K562 (cell line): ENCODE data around the gene GFOD1. TPM values are rescaled to one million over a fixed set of nuclear protein-coding genes. Genes with fewer than 3 reads are reported as not detected.
A peak's percentile ranks its signal among the peaks of the same experiment; 100 is the strongest.

Source experiments
- ATAC-seq: fragments of 200-7000 bp; cut with Tn5 transposase; 3 replicates; pipeline ENCODE4 v1.9.1; 2020; ENCODE audit warnings: moderate library complexity
- BruUV-seq: library from RNA; stranded (reverse); fragments of 400-500 nt; replicated peaks from 2 replicates; lab custom pipeline; 2021; lab: Mats Ljungman, UMichigan
- CTCF ChIA-PET: fragments of 300-600 bp; formaldehyde crosslinking; extraction: SDS; loops from one replicate; lab custom pipeline; 2021; ENCODE audit warnings: low intra/inter-chr PET ratio; lab: Yijun Ruan, JAX
- POLR2A ChIA-PET: fragments of 300-600, 350-650 bp; sonication (Branson Sonifier 250); formaldehyde crosslinking; extraction: SDS; loops from one replicate; lab custom pipeline; 2021; ENCODE audit warnings: antibody characterized with exemption, inconsistent platforms; lab: Yijun Ruan, JAX
- DNase-seq, 4 experiments: peaks; one replicate each; pipeline versions ENCODE4 v3.0.0 to v3.0.0-alpha.2; 2011 to 2018; ENCODE audit warnings: low spot score in 3 of 4, mixed read lengths in 3 of 4; ENCODE audit errors: extremely low read depth in 1 of 4
- FAIRE-seq: peaks from 2 replicates; lab custom pipeline; 2011; peaks lifted over from hg19 to GRCh38; lab: Jason Lieb, UNC
- H2AFZ ChIP-seq: 2 replicates; pipeline ENCODE4 v1.6.0; 2011; ENCODE audit warnings: low read depth, low read length, control low read depth, inconsistent platforms
- H3K27ac ChIP-seq: fragments of 200-600 bp; 3 replicates; pipeline ENCODE4 v1.8.0; 2011; ENCODE audit warnings: low read depth, mild to moderate bottlenecking, control low read depth, inconsistent platforms, low read length, moderate library complexity, mixed read lengths; ENCODE audit errors: extremely low read depth
- H3K27me3 ChIP-seq, 2 experiments: fragments of 300-600 bp in 1 of 2; 2 replicates in 1 of 2; 3 replicates in 1 of 2; pipeline versions ENCODE4 v1.6.0 to v1.8.0; 2011; ENCODE audit warnings: inconsistent platforms in 2 of 2, low read length in 2 of 2, mild to moderate bottlenecking in 1 of 2, mixed read lengths in 1 of 2, moderate library complexity in 1 of 2; ENCODE audit not compliant: control insufficient read depth in 2 of 2, insufficient read depth in 2 of 2
- H3K36me3 ChIP-seq: fragments of 300-600 bp; 3 replicates; pipeline ENCODE4 v1.8.0; 2011; ENCODE audit warnings: mild to moderate bottlenecking, low read length, inconsistent platforms; ENCODE audit not compliant: control insufficient read depth, insufficient read depth
- H3K4me1 ChIP-seq, 2 experiments: fragments of 200-600 bp in 1 of 2; replicated peaks in 1 of 2; 2 replicates in 1 of 2; 3 replicates in 1 of 2; pipeline versions ENCODE4 v1.5.1 to v1.8.0; 2011; ENCODE audit warnings: inconsistent platforms in 2 of 2, low read length in 2 of 2, mild to moderate bottlenecking in 1 of 2, mixed read lengths in 1 of 2, moderate library complexity in 1 of 2; ENCODE audit not compliant: control insufficient read depth in 2 of 2, insufficient read depth in 2 of 2
- H3K4me2 ChIP-seq: 2 replicates; pipeline ENCODE4 v1.6.1; 2011; ENCODE audit warnings: low read length, control low read depth, inconsistent platforms, mixed read lengths; ENCODE audit not compliant: insufficient read depth
- H3K4me3 ChIP-seq: fragments of 200-600 bp; sonication (generic), shearing (Covaris generic); 2 replicates; pipeline ENCODE4 v1.5.1; 2016; ENCODE audit warnings: control low read depth, inconsistent platforms
- H3K79me2 ChIP-seq: fragments of 200-600 bp; 3 replicates; pipeline ENCODE4 v1.8.0; 2011; ENCODE audit warnings: low read length, inconsistent platforms; ENCODE audit not compliant: control insufficient read depth, insufficient read depth
- H3K9ac ChIP-seq, 2 experiments: 2 replicates each; pipeline versions ENCODE4 v1.6.0 to v1.6.1; 2011; ENCODE audit warnings: low read depth in 2 of 2, low read length in 2 of 2, control low read depth in 1 of 2, inconsistent platforms in 1 of 2, mild to moderate bottlenecking in 1 of 2, mixed read lengths in 1 of 2; ENCODE audit not compliant: insufficient read depth in 1 of 2
- H3K9me1 ChIP-seq: one replicate; pipeline ENCODE4 v1.6.0; 2011; ENCODE audit warnings: inconsistent platforms, mild to moderate bottlenecking, low read length, moderate library complexity; ENCODE audit not compliant: control insufficient read depth, insufficient read depth
- H3K9me3 ChIP-seq: replicated peaks from 2 replicates; pipeline ENCODE4 v1.5.1; 2011; ENCODE audit warnings: low read depth, low read length, inconsistent platforms; ENCODE audit not compliant: control insufficient read depth, insufficient read depth
- H4K20me1 ChIP-seq: replicated peaks from 2 replicates; pipeline ENCODE4 v1.6.1; 2011; ENCODE audit warnings: low read length, inconsistent platforms, mixed read lengths; ENCODE audit not compliant: control insufficient read depth, insufficient read depth
- CBX8 ChIP-seq: fragments of 200-600 bp; sonication (generic); IDR thresholded peaks from 2 replicates; pipeline ENCODE4 v1.6.1; 2012; ENCODE audit warnings: borderline replicate concordance, mixed run types, low read depth, mild to moderate bottlenecking, moderate library complexity, mixed read lengths, low read length, control low read depth, inconsistent platforms; ENCODE audit not compliant: poor library complexity, severe bottlenecking; ENCODE audit errors: extremely low read depth
- ETV6 ChIP-seq, 3 experiments: fragments of 150-350 bp in 1 of 3; sonication (generic) in 1 of 3; formaldehyde crosslinking in 1 of 3; IDR thresholded peaks; 2 replicates each; pipeline versions ENCODE4 v1.6.1 to v1.8.0; 2014 to 2022; ENCODE audit warnings: borderline replicate concordance in 2 of 3, low read depth in 2 of 3, antibody characterized with exemption in 1 of 3, low read length in 1 of 3, mild to moderate bottlenecking in 1 of 3, missing genetic modification reagents in 1 of 3
- FOXK2 ChIP-seq, 2 experiments: fragments of 450-650 bp; IDR thresholded peaks in 1 of 2; conservative IDR thresholded peaks in 1 of 2; 2 replicates each; pipeline ENCODE4 v1.6.1; 2016; ENCODE audit warnings: low read depth in 2 of 2, mild to moderate bottlenecking in 1 of 2
- GABPB1 ChIP-seq: sonication (generic); formaldehyde crosslinking; IDR thresholded peaks from 2 replicates; pipeline ENCODE4 v1.8.0; 2022; ENCODE audit warnings: mild to moderate bottlenecking, missing genetic modification reagents
- MAFG ChIP-seq: fragments of 450-650 bp; conservative IDR thresholded peaks from 2 replicates; pipeline ENCODE4 v1.6.1; 2016; ENCODE audit warnings: missing genetic modification characterization, missing compliant biosample characterization
- MCM5 ChIP-seq: fragments of 450-650 bp; IDR thresholded peaks from 2 replicates; pipeline ENCODE4 v1.6.1; 2016; ENCODE audit warnings: low read depth
- PTBP1 ChIP-seq: fragments of 200-400 bp; formaldehyde crosslinking; IDR thresholded peaks from 2 replicates; pipeline ENCODE4 v1.6.1; 2017; ENCODE audit warnings: low read depth, low read length
- SP1 ChIP-seq: sonication (generic); formaldehyde crosslinking; IDR thresholded peaks from 2 replicates; pipeline ENCODE4 v1.8.1; 2022; ENCODE audit warnings: mild to moderate bottlenecking, missing genetic modification reagents
- YY1 ChIP-seq, 3 experiments: IDR thresholded peaks; 2 replicates each; pipeline ENCODE4 v1.6.1; 2011; ENCODE audit warnings: low read length in 2 of 3, mild to moderate bottlenecking in 2 of 3, moderate library complexity in 2 of 3, borderline replicate concordance in 1 of 3, control low read depth in 1 of 3, low read depth in 1 of 3; ENCODE audit not compliant: insufficient read depth in 3 of 3, insufficient replicate concordance in 2 of 3, control insufficient read depth in 1 of 3, insufficient read length in 1 of 3; ENCODE audit errors: extremely low read depth in 1 of 3
- ZBED1 ChIP-seq: IDR thresholded peaks from 2 replicates; pipeline ENCODE4 v1.6.1; 2014
- ZNF316 ChIP-seq: fragments of 450-650 bp; IDR thresholded peaks from 2 replicates; pipeline ENCODE4 v1.6.1; 2016
- WGBS: fragments of 100-300 bp; shearing (Covaris generic); methylation state at CpG from one replicate; pipeline ENCODE4 v1.1.6; 2016; ENCODE audit warnings: low coverage, mixed read lengths; ENCODE audit not compliant: insufficient coverage; ENCODE audit errors: missing lambda C conversion rate; 5-methylcytosine and 5-hydroxymethylcytosine counted together
- in situ Hi-C: fragments of 300-500 bp; cut with MboI; formaldehyde crosslinking; loops from 4 replicates; pipeline ENCODE4 v1.15.0; 2018; ENCODE audit warnings: inconsistent platforms, mixed read lengths
- intact Hi-C: fragments of 100-400 bp; cut with micrococcal nuclease; formaldehyde crosslinking; loops from 2 replicates; pipeline ENCODE4 v1.14.2; 2022
- polyA plus RNA-seq, 8 experiments: library from polyadenylated mRNA; depleted of rRNA in 4 of 8; stranded (reverse) in 5 of 8; unstranded in 3 of 8; fragments of >200 nt; fragmentation: Nextera tagmentation in 2 of 8; fragmentation: Illumina TruSeq in 1 of 8; extraction: Ambion mirVana in 2 of 8; extraction: Trizol in 1 of 8; gene quantifications; 2 replicates each; pipeline versions ENCODE4 v1.2.1 to v1.2.3, GENCODE V29; 2011 to 2014; ENCODE audit warnings: inconsistent platforms in 1 of 8, missing spikeins in 1 of 8
- total RNA-seq, 7 experiments: library from RNA; depleted of rRNA in 6 of 7; stranded (reverse); fragments of >200 nt in 6 of 7; fragmentation: Illumina TruSeq in 2 of 7; extraction: Trizol in 2 of 7; gene quantifications; 2 replicates each; pipeline versions ENCODE4 v1.2.1 to v1.2.3, GENCODE V29; 2011 to 2021; ENCODE audit warnings: low replicate concordance in 1 of 7
- TF ChIP-seq, protein P1 (sequence below), 2 experiments: fragments of 450-650 bp; conservative IDR thresholded peaks; 2 replicates each; pipeline ENCODE4 v1.6.1; 2017; ENCODE audit warnings: mild to moderate bottlenecking in 2 of 2, moderate library complexity in 2 of 2
- TF ChIP-seq, protein P2 (sequence below), 2 experiments: fragments of 200-800 bp in 1 of 2; sonication (Bioruptor generic) in 1 of 2; sonication (generic) in 1 of 2; formaldehyde crosslinking in 1 of 2; IDR thresholded peaks in 1 of 2; conservative IDR thresholded peaks in 1 of 2; 2 replicates each; pipeline versions ENCODE4 v1.5.0 to v1.6.1; 2016 to 2020; ENCODE audit warnings: missing compliant biosample characterization in 1 of 2, missing genetic modification characterization in 1 of 2, missing genetic modification reagents in 1 of 2

Gene GFOD1
- total and polyA plus RNA-seq, 9 of the 15 experiments (the other 6 are each of a cell fraction or from before 2014, with no cell fraction given), result 3.8 to 12.0 (median 8.2) TPM

DNA sequence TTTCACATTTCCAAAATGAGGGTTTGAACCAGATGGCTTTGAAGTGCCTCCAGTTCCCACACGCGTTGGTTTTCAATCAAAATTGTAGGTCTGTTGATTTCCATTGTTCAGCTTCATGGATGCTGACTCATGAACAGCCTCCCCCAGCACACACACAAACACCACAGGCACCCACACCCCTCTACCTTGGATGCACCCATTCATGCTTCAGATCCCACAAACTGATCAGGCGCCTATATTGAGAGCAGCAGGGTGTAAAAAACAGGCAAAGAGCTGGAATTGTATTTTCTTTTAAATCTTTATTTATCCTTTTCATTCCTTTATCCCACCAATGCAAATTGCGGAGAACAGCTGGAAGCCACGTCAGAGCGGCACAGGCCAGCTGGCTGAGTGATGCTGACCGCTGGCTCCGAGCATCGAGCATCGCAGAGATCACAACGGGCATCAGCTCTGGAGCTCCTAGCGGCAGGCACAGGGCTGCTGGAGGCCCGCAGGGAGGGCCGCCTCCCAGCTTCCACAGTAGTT is 129.8 kb downstream of the GFOD1 start:
- in situ Hi-C loops, result no loop called here
- POLR2A ChIA-PET, result interaction anchor here (0.6 to 0.8 kb wide), 2 partner anchors 15 to 92 kb away, joined by 3 to 6 read pairs; no protein-coding TSS in a partner anchor
- TF ChIP-seq SP1 (CRISPR knock-in tag), result no peak
- TF ChIP-seq GABPB1, result no peak
- no peak for TF ChIP-seq FOXK2 (conservative IDR thresholded peaks at IDR 0.05 in 1 of 2, IDR thresholded peaks at IDR 0.05 in 1 of 2; ENCODE audit: low read depth in 2 of 2)
- TF ChIP-seq ZNF316, result peak; percentile 71
- TF ChIP-seq CBX8, result no peak
- peak; percentile 47; the same call in 1 of the 2 replicates for TF ChIP-seq MAFG (tag)
- TF ChIP-seq, protein P1, sequence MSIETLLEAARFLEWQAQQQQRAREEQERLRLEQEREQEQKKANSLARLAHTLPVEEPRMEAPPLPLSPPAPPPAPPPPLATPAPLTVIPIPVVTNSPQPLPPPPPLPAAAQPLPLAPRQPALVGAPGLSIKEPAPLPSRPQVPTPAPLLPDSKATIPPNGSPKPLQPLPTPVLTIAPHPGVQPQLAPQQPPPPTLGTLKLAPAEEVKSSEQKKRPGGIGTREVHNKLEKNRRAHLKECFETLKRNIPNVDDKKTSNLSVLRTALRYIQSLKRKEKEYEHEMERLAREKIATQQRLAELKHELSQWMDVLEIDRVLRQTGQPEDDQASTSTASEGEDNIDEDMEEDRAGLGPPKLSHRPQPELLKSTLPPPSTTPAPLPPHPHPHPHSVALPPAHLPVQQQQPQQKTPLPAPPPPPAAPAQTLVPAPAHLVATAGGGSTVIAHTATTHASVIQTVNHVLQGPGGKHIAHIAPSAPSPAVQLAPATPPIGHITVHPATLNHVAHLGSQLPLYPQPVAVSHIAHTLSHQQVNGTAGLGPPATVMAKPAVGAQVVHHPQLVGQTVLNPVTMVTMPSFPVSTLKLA (conservative IDR thresholded peaks at IDR 0.05), result 0 out of 4 replicates have a peak, but pooled peaks of 1 of the 2 experiments have one; percentile 16
- no peak for TF ChIP-seq PTBP1
- TF ChIP-seq YY1 (IDR thresholded peaks at IDR 0.05; ENCODE audit: borderline replicate concordance in 1 of 3, control insufficient read depth in 1 of 3, extremely low read depth in 1 of 3, insufficient read depth in 3 of 3, insufficient read length in 1 of 3, insufficient replicate concordance in 2 of 3, low read depth in 1 of 3, low read length in 2 of 3), result no peak
- TF ChIP-seq ZBED1, result no peak
- TF ChIP-seq MCM5, result no peak
- no peak for TF ChIP-seq ETV6 (IDR thresholded peaks at IDR 0.05; ENCODE audit: borderline replicate concordance in 1 of 2, low read depth in 2 of 2, low read length in 1 of 2)
- 0 out of 2 replicates have a peak, but pooled peaks have one; percentile 28 for TF ChIP-seq ETV6 (CRISPR knock-in tag; IDR thresholded peaks at IDR 0.05; ENCODE audit: borderline replicate concordance)
- TF ChIP-seq, protein P2, sequence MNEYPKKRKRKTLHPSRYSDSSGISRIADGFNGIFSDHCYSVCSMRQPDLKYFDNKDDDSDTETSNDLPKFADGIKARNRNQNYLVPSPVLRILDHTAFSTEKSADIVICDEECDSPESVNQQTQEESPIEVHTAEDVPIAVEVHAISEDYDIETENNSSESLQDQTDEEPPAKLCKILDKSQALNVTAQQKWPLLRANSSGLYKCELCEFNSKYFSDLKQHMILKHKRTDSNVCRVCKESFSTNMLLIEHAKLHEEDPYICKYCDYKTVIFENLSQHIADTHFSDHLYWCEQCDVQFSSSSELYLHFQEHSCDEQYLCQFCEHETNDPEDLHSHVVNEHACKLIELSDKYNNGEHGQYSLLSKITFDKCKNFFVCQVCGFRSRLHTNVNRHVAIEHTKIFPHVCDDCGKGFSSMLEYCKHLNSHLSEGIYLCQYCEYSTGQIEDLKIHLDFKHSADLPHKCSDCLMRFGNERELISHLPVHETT (CRISPR knock-in tag; conservative IDR thresholded peaks at IDR 0.05 in 1 of 2, IDR thresholded peaks at IDR 0.05 in 1 of 2), result peak in 1 of 2 experiments; percentile 6; a peak in 1 of 4 replicates

More for the DNA sequence above, 129.8 kb downstream of the GFOD1 start:
- no peak for ATAC-seq
- H3K9ac ChIP-seq, result no peak overlapping the region
- H3K79me2 ChIP-seq, result no peaks in the 10 kb centered on the region
- H3K4me1 ChIP-seq, result peaks cover 27 to 65% of the 10 kb centered on the region in 2 experiments
- peaks cover 2% of the 10 kb centered on the region for H3K9me1 ChIP-seq
- DNase-seq, result peak in 1 of 4 experiments; percentile 32
- no peaks in the 10 kb centered on the region for H3K9me3 ChIP-seq
- intact Hi-C loops, result no loop called here
- no TSS peak for BruUV-seq
- no peak overlapping the region for H3K27ac ChIP-seq
- H3K27me3 ChIP-seq, result no peaks in the 10 kb centered on the region
- CTCF ChIA-PET, result no interaction called here
- H3K36me3 ChIP-seq, result no peaks in the 10 kb centered on the region
- no peak overlapping the region for H2AFZ ChIP-seq
- 74% methylated on average over 14 of the region's 14 CpGs for WGBS
- no peak for FAIRE-seq
- H3K4me3 ChIP-seq, result no peak overlapping the region
- H4K20me1 ChIP-seq, result peaks cover 10% of the 10 kb centered on the region
- no peak overlapping the region for H3K4me2 ChIP-seq
